Sigmoid colon (tissue), 7 donors: Measurements from ENCODE around the gene TMEM89. TPM values are rescaled to one million over a fixed set of nuclear protein-coding genes. Genes with fewer than 3 reads are reported as not detected.

ENCODE experiments used
- DNase-seq: peaks from one replicate; pipeline ENCODE4 v3.0.0-alpha.2; 2019
- H3K27ac ChIP-seq, 4 donors: fragments of 200-600 bp; sonication (generic); one replicate each; pipeline ENCODE4 v1.5.1; 2016 to 2019; ENCODE audit warnings: mild to moderate bottlenecking in 1 of 4
- H3K27me3 ChIP-seq, 3 donors: fragments of 200-600 bp; sonication (generic); one replicate each; pipeline ENCODE4 v1.5.1; 2019; ENCODE audit warnings: mild to moderate bottlenecking in 1 of 3
- H3K36me3 ChIP-seq, 4 donors: fragments of 200-600 bp; sonication (generic); one replicate each; pipeline ENCODE4 v1.5.1; 2016 to 2019
- H3K4me1 ChIP-seq, 4 donors: fragments of 200-600 bp; sonication (generic); one replicate each; pipeline ENCODE4 v1.5.1; 2017 to 2019
- H3K4me3 ChIP-seq, 4 donors: fragments of 200-600 bp; sonication (generic); one replicate each; pipeline ENCODE4 v1.5.1; 2017 to 2019; ENCODE audit warnings: mild to moderate bottlenecking in 2 of 4, moderate library complexity in 1 of 4
- H3K9me3 ChIP-seq, 4 donors: fragments of 200-600 bp in 3 of 4; sonication (generic) in 3 of 4; one replicate each; pipeline versions ENCODE4 v1.5.1 to v1.6.1; 2013 to 2019
- EP300 ChIP-seq, 4 donors: sonication (generic); formaldehyde crosslinking; IDR thresholded peaks; one replicate each; pipeline ENCODE4 v1.6.1; 2017; ENCODE audit warnings: antibody characterized with exemption in 4 of 4
- POLR2A ChIP-seq, 2 donors: fragments of 450-650 bp; IDR thresholded peaks; one replicate each; pipeline ENCODE4 v1.6.1; 2016; ENCODE audit warnings: antibody characterized with exemption in 2 of 2, mild to moderate bottlenecking in 2 of 2, moderate library complexity in 2 of 2
- POLR2AphosphoS5 ChIP-seq, 4 donors: sonication (generic); formaldehyde crosslinking; IDR thresholded peaks; one replicate each; pipeline ENCODE4 v1.6.1; 2017; ENCODE audit warnings: antibody characterized with exemption in 4 of 4
- WGBS, 2 donors: extraction: QIAGEN DNeasy Blood & Tissue Kit; methylation state at CpG; one replicate each; pipeline ENCODE4 v1.1.7; 2013; 5-methylcytosine and 5-hydroxymethylcytosine counted together
- intact Hi-C: fragments of 100-400 bp; cut with DNase I; formaldehyde crosslinking; loops from one replicate; pipeline ENCODE4 v1.15.1; 2023
- polyA plus RNA-seq, 3 donors: library from polyadenylated mRNA; stranded (reverse); fragments of 200-250 nt; gene quantifications; one replicate each; pipeline ENCODE4 v1.2.3, GENCODE V29; 2013
- total RNA-seq, 4 donors: library from RNA; depleted of rRNA; stranded (reverse); fragments of >200 nt; gene quantifications; one replicate each; pipeline ENCODE4 v1.1.0, GENCODE V29; 2016
- TF ChIP-seq, protein P1 (sequence below), 4 experiments: fragments of 450-650 bp in 3 of 4; fragments of 200-600 bp in 1 of 4; IDR thresholded peaks; one replicate each; pipeline ENCODE4 v1.5.1; 2016 to 2019; ENCODE audit warnings: antibody characterized with exemption in 4 of 4, mild to moderate bottlenecking in 3 of 4, moderate library complexity in 2 of 4
- donor health status: healthy with polysubstance abuse.
- donor health status: Bipolar disorder and iron deficiency.
- donor health status: healthy.

TMEM89 gene
- total and polyA plus RNA-seq, 7 donors, result 1.2 TPM; not detected in 6

DNA sequence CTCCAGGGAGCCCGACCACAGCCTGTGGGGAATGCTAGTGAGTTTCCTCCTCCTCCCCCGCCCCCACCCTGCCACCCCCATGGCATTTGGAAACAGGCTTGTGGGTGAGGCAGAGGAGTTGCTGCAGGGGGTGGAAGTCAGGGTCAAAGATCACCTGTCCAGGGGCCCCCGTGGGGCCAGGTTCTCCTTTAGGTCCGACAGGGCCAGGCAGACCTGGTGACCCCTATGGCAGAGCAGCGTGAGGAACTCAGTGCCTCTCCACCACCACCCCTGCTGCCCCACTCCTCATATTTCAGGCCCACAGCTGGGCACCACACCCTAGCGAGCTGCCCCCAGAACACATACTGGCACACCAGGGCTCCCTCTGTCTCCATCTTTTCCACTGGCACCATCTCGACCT lies 49.1 kb downstream of the TMEM89 start:
- TF ChIP-seq POLR2AphosphoS5 (IDR thresholded peaks at IDR 0.05), result no peak
- no peak for TF ChIP-seq POLR2A (IDR thresholded peaks at IDR 0.05)
- no peak for TF ChIP-seq EP300 (IDR thresholded peaks at IDR 0.05)
- TF ChIP-seq, protein P1, sequence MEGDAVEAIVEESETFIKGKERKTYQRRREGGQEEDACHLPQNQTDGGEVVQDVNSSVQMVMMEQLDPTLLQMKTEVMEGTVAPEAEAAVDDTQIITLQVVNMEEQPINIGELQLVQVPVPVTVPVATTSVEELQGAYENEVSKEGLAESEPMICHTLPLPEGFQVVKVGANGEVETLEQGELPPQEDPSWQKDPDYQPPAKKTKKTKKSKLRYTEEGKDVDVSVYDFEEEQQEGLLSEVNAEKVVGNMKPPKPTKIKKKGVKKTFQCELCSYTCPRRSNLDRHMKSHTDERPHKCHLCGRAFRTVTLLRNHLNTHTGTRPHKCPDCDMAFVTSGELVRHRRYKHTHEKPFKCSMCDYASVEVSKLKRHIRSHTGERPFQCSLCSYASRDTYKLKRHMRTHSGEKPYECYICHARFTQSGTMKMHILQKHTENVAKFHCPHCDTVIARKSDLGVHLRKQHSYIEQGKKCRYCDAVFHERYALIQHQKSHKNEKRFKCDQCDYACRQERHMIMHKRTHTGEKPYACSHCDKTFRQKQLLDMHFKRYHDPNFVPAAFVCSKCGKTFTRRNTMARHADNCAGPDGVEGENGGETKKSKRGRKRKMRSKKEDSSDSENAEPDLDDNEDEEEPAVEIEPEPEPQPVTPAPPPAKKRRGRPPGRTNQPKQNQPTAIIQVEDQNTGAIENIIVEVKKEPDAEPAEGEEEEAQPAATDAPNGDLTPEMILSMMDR (IDR thresholded peaks at IDR 0.05), result no peak
- no peaks in the 10 kb centered on the region for H3K27me3 ChIP-seq
- no peaks in the 10 kb centered on the region for H3K4me1 ChIP-seq
- intact Hi-C loops, result no loop called here
- 76 to 80% methylated on average over 7 of the region's 7 CpGs for WGBS, 2 donors
- H3K4me3 ChIP-seq, result no peak overlapping the region
- DNase-seq, result no peak
- no peak overlapping the region for H3K27ac ChIP-seq
- H3K9me3 ChIP-seq, result no peaks in the 10 kb centered on the region
- H3K36me3 ChIP-seq, result no peaks in the 10 kb centered on the region

DNA sequence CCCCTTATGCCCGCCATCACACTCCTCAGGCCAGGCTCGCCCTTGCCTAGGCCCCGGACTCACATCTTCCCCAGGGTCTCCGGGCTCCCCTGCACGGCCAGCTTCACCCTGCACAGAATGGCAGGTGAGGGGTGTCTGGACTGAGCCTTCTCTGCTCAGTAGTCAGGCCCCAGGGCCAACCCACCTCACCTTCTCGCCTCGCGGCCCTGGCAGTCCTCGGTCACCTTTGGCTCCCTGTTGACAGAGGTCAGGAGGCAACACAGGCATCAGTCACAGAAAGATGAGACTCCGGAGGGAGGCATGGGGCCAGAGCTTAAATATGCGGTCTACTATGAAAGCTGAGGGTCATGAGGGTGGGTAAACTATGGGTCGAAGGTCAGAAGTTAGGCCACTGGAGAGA lies 49.6 kb downstream of the TMEM89 start:
- WGBS, 2 donors, result 87 to 90% methylated on average over 12 of the region's 12 CpGs
- DNase-seq, result no peak
- no peaks in the 10 kb centered on the region for H3K9me3 ChIP-seq
- intact Hi-C loops, result no loop called here
- no peaks in the 10 kb centered on the region for H3K27me3 ChIP-seq
- no peak overlapping the region for H3K4me3 ChIP-seq
- H3K27ac ChIP-seq, result no peak overlapping the region
- TF ChIP-seq EP300 (IDR thresholded peaks at IDR 0.05) (no peak), POLR2A (IDR thresholded peaks at IDR 0.05) (no peak), POLR2AphosphoS5 (IDR thresholded peaks at IDR 0.05) (no peak)
- TF ChIP-seq, protein P1 (IDR thresholded peaks at IDR 0.05), result no peak
- no peaks in the 10 kb centered on the region for H3K4me1 ChIP-seq
- no peaks in the 10 kb centered on the region for H3K36me3 ChIP-seq

Other genes with a start within 250 kb of the TMEM89 start
- gene FBXW12, start 249.6 kb downstream of the TMEM89 start, total RNA-seq, result not detected
- not detected for gene FBXW12, start 249.6 kb downstream of the TMEM89 start, polyA plus RNA-seq
- gene PLXNB1, start 191.7 kb downstream of the TMEM89 start, total RNA-seq, result 100 to 1,000 TPM in 1 of 4 donors, 10 to 100 TPM in 3; 59.9 to 162 (median 79.7) TPM
- 10 to 100 TPM; 10.2 to 88.0 (median 10.4) TPM for gene PLXNB1, start 191.7 kb downstream of the TMEM89 start, polyA plus RNA-seq
- 10 to 100 TPM in 3 of 4 donors, 1 to 10 TPM in 1; 9.4 to 22.5 (median 13.1) TPM for gene CCDC51, start 181.7 kb downstream of the TMEM89 start, total RNA-seq
- gene CCDC51, start 181.7 kb downstream of the TMEM89 start, polyA plus RNA-seq, result 10 to 100 TPM; 12.7 to 21.6 (median 18.6) TPM
- gene TMA7, start 181.5 kb downstream of the TMEM89 start, total RNA-seq, result 100 to 1,000 TPM; 146 to 352 (median 244) TPM
- 100 to 1,000 TPM; 419 to 762 (median 624) TPM for gene TMA7, start 181.5 kb downstream of the TMEM89 start, polyA plus RNA-seq
- gene ATRIP, start 175.0 kb downstream of the TMEM89 start, total RNA-seq, result 1 to 10 TPM; 3.4 to 9.4 (median 5.2) TPM
- 1 to 10 TPM; 1.8 to 6.2 (median 2.4) TPM for gene ATRIP, start 175.0 kb downstream of the TMEM89 start, polyA plus RNA-seq
- 10 to 100 TPM; 62.0 to 88.9 (median 74.7) TPM for gene SHISA5, start 117.6 kb downstream of the TMEM89 start, total RNA-seq
- gene SHISA5, start 117.6 kb downstream of the TMEM89 start, polyA plus RNA-seq, result 100 to 1,000 TPM in 1 of 3 donors, 10 to 100 TPM in 2; 57.7 to 142 (median 60.1) TPM
- gene PFKFB4, start 65.0 kb downstream of the TMEM89 start, total RNA-seq, result 1 to 10 TPM; 1.5 to 6.7 (median 2.7) TPM
- gene PFKFB4, start 65.0 kb downstream of the TMEM89 start, polyA plus RNA-seq, result 1 to 10 TPM; 4.2 to 8.0 (median 4.8) TPM
- gene UCN2, start 58.0 kb downstream of the TMEM89 start, total RNA-seq, result not detected
- under 1 TPM in 1 of 3 donors, not detected in 2; 0.10 TPM for gene UCN2, start 58.0 kb downstream of the TMEM89 start, polyA plus RNA-seq
- 1 to 10 TPM; 1.5 to 9.4 (median 2.6) TPM for gene COL7A1, start 26.4 kb downstream of the TMEM89 start, total RNA-seq
- 10 to 100 TPM in 1 of 3 donors, 1 to 10 TPM in 2; 1.4 to 15.4 (median 3.0) TPM for gene COL7A1, start 26.4 kb downstream of the TMEM89 start, polyA plus RNA-seq
- 100 to 1,000 TPM; 199 to 241 (median 223) TPM for gene UQCRC1, start 12.1 kb downstream of the TMEM89 start, total RNA-seq
- 100 to 1,000 TPM; 451 to 828 (median 586) TPM for gene UQCRC1, start 12.1 kb downstream of the TMEM89 start, polyA plus RNA-seq
- 10 to 100 TPM in 3 of 4 donors, 1 to 10 TPM in 1; 6.4 to 33.0 (median 17.0) TPM for gene SLC26A6, start 13.7 kb upstream of the TMEM89 start, total RNA-seq
- gene SLC26A6, start 13.7 kb upstream of the TMEM89 start, polyA plus RNA-seq, result 10 to 100 TPM in 1 of 3 donors, 1 to 10 TPM in 2; 9.0 to 70.8 (median 9.7) TPM
- gene CELSR3, start 41.1 kb upstream of the TMEM89 start, total RNA-seq, result 1 to 10 TPM in 2 of 4 donors, under 1 TPM in 2; 0.33 to 1.4 (median 0.72) TPM
- 1 to 10 TPM in 1 of 3 donors, under 1 TPM in 2; under 0.01 to 2.5 (median under 0.01) TPM for gene CELSR3, start 41.1 kb upstream of the TMEM89 start, polyA plus RNA-seq
- 10 to 100 TPM in 3 of 4 donors, 1 to 10 TPM in 1; 7.7 to 29.3 (median 22.8) TPM for gene NCKIPSD, start 64.1 kb upstream of the TMEM89 start, total RNA-seq
- gene NCKIPSD, start 64.1 kb upstream of the TMEM89 start, polyA plus RNA-seq, result 10 to 100 TPM; 10.2 to 17.7 (median 14.3) TPM
- gene IP6K2, start 95.5 kb upstream of the TMEM89 start, total RNA-seq, result 100 to 1,000 TPM in 1 of 4 donors, 10 to 100 TPM in 3; 39.0 to 109 (median 58.7) TPM
- 100 to 1,000 TPM in 1 of 3 donors, 10 to 100 TPM in 2; 77.9 to 142 (median 97.2) TPM for gene IP6K2, start 95.5 kb upstream of the TMEM89 start, polyA plus RNA-seq
- gene PRKAR2A, start 226.1 kb upstream of the TMEM89 start, total RNA-seq, result 10 to 100 TPM; 23.9 to 64.5 (median 26.7) TPM
- 10 to 100 TPM in 2 of 3 donors, 1 to 10 TPM in 1; 9.6 to 19.1 (median 15.3) TPM for gene PRKAR2A, start 226.1 kb upstream of the TMEM89 start, polyA plus RNA-seq